K562 (cell line): ENCODE results near the gene RSPH9. TPM values are rescaled to one million over a fixed set of nuclear protein-coding genes. Genes with fewer than 3 reads are reported as not detected.
A peak's percentile ranks its signal among the peaks of the same experiment; 100 is the strongest.

Experiments
- KLF13 ChIP-seq: fragments of 450-650 bp; IDR thresholded peaks from 2 replicates; pipeline ENCODE4 v1.6.1; 2016; ENCODE audit warnings: missing genetic modification characterization, low read depth, mild to moderate bottlenecking, missing compliant biosample characterization, moderate library complexity, borderline replicate concordance
- NRF1 ChIP-seq, 2 experiments: fragments of 450-650 bp; IDR thresholded peaks in 1 of 2; conservative IDR thresholded peaks in 1 of 2; 2 replicates each; pipeline ENCODE4 v1.6.1; 2014; ENCODE audit warnings: mild to moderate bottlenecking in 2 of 2
- PRMT5 ChIP-seq: sonication (generic); formaldehyde crosslinking; IDR thresholded peaks from 2 replicates; pipeline ENCODE4 v1.5.0; 2020; ENCODE audit warnings: missing genetic modification reagents
- SIN3A ChIP-seq, 2 experiments: fragments of 150-350 bp in 1 of 2; IDR thresholded peaks; 2 replicates each; pipeline ENCODE4 v1.6.1; 2011 to 2016; ENCODE audit warnings: borderline replicate concordance in 2 of 2, low read depth in 2 of 2, low read length in 2 of 2, mild to moderate bottlenecking in 2 of 2, moderate library complexity in 2 of 2; ENCODE audit not compliant: control insufficient read depth in 1 of 2
- SP2 ChIP-seq: IDR thresholded peaks from 2 replicates; pipeline ENCODE4 v1.6.1; 2011; ENCODE audit warnings: mild to moderate bottlenecking, low read depth, low read length, moderate library complexity; ENCODE audit not compliant: poor library complexity, severe bottlenecking; ENCODE audit errors: extremely low read depth
- ZFPM2 ChIP-seq: fragments of 250-450 bp; sonication (Bioruptor Pico); IDR thresholded peaks from 2 replicates; pipeline ENCODE4 v1.5.1; 2022; ENCODE audit warnings: mild to moderate bottlenecking
- ZNF436 ChIP-seq: fragments of 250-450, 450-650 bp; sonication (Bioruptor Pico); formaldehyde crosslinking; IDR thresholded peaks from 2 replicates; pipeline ENCODE4 v1.7.0; 2020; ENCODE audit warnings: mild to moderate bottlenecking
- ZNF644 ChIP-seq: fragments of 200-800 bp; sonication (Bioruptor generic); IDR thresholded peaks from 2 replicates; pipeline ENCODE4 v1.6.1; 2016; ENCODE audit warnings: low read depth, missing genetic modification characterization, missing compliant biosample characterization
- ZNF699 ChIP-seq: fragments of 250-450 bp; sonication (Bioruptor Pico); IDR thresholded peaks from 2 replicates; pipeline ENCODE4 v1.8.0; 2021; ENCODE audit warnings: mild to moderate bottlenecking, moderate library complexity; ENCODE audit not compliant: insufficient replicate concordance
- polyA plus RNA-seq, 8 experiments: library from polyadenylated mRNA; depleted of rRNA in 4 of 8; stranded (reverse) in 5 of 8; unstranded in 3 of 8; fragments of >200 nt; fragmentation: Nextera tagmentation in 2 of 8; fragmentation: Illumina TruSeq in 1 of 8; extraction: Ambion mirVana in 2 of 8; extraction: Trizol in 1 of 8; gene quantifications; 2 replicates each; pipeline versions ENCODE4 v1.2.1 to v1.2.3, GENCODE V29; 2011 to 2014; ENCODE audit warnings: inconsistent platforms in 1 of 8, missing spikeins in 1 of 8
- total RNA-seq, 7 experiments: library from RNA; depleted of rRNA in 6 of 7; stranded (reverse); fragments of >200 nt in 6 of 7; fragmentation: Illumina TruSeq in 2 of 7; extraction: Trizol in 2 of 7; gene quantifications; 2 replicates each; pipeline versions ENCODE4 v1.2.1 to v1.2.3, GENCODE V29; 2011 to 2021; ENCODE audit warnings: low replicate concordance in 1 of 7
- TF ChIP-seq, protein P1 (sequence below): fragments of 450-650 bp; IDR thresholded peaks from 2 replicates; pipeline ENCODE4 v1.6.1; 2017; ENCODE audit warnings: antibody characterized with exemption
- TF ChIP-seq, protein P2 (sequence below), 2 experiments: fragments of 450-650 bp in 1 of 2; IDR thresholded peaks; 2 replicates each; pipeline ENCODE4 v1.6.1; 2011 to 2017; ENCODE audit warnings: low read depth in 2 of 2, antibody characterized with exemption in 1 of 2, borderline replicate concordance in 1 of 2, low read length in 1 of 2, mild to moderate bottlenecking in 1 of 2, mixed read lengths in 1 of 2; ENCODE audit not compliant: control insufficient read depth in 1 of 2
- TF ChIP-seq, protein P3 (sequence below): sonication (generic); formaldehyde crosslinking; IDR thresholded peaks from 2 replicates; pipeline ENCODE4 v1.9.0; 2022; ENCODE audit warnings: mild to moderate bottlenecking, missing genetic modification reagents
- TF ChIP-seq, protein P4 (sequence below), 2 experiments: fragments of 450-650 bp; conservative IDR thresholded peaks; 2 replicates each; pipeline ENCODE4 v1.6.1; 2017; ENCODE audit warnings: mild to moderate bottlenecking in 2 of 2, moderate library complexity in 2 of 2

RSPH9 gene
- total and polyA plus RNA-seq, 9 of the 15 experiments (the other 6 are each of a cell fraction or from before 2014, with no cell fraction given) = 0.05 to 0.60 (median 0.39) TPM; not detected in 6

DNA sequence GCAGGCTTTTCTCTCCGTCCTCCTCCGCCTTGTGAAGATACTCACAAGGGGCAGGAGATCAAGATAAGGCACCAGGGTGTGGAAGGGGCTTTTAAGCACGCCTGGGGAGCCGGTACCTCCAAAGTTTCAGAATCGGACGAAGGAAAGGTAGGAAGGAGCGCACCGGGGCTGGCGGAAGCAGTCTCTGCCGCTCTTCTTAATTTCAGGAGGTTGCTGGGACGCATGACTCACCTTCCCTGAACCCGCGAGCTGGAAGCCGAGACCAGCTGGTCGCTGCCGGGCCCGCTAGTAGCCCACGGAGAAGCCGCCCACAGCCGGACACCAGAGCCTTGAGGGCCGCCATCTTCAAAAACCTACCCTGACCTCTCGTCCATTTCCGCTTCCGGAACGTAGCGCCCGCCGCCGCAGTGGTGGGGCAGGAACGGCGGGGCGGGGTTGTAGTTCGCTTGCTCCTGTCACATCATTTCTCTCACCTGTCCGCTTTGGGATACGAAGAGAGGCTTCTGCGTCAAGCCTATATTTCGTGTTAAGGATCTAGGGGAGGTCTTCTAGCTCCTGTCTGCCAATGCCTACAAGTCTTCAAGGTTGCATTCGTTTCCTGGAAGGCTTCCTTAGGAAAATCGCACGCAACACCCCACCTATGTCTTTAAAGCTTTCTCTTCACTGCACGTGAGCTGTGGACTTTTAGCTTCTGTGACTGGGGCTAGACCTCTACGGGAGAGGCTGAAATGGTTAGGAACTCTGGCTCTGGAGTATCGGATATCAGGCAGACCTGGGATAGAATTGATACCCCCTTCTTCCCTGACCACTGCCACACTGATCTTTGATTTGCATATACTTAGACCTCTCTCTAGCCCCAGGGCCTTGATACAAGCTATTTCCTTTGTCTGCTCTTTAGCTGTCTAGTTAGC lies 42.9 kb downstream of the RSPH9 start, which contains the start of gene MRPS18A (continued):
- TF ChIP-seq KLF13 (tag) (0 out of 2 replicates have a peak, but pooled peaks have one; percentile 26), ZNF699 (CRISPR knock-in tag) (no peak), NRF1 (conservative IDR thresholded peaks at IDR 0.05 in 1 of 2, IDR thresholded peaks at IDR 0.05 in 1 of 2) (peak; percentile 59 to 63), ZNF436 (CRISPR knock-in tag) (no peak), SP2 (peak; percentile 22), ZNF644 (tag) (0 out of 2 replicates have a peak, but pooled peaks have one; percentile 34), PRMT5 (CRISPR knock-in tag) (no peak), ZFPM2 (no peak), SIN3A (IDR thresholded peaks at IDR 0.05; ENCODE audit: borderline replicate concordance in 2 of 2, control insufficient read depth in 1 of 2, low read depth in 2 of 2, low read length in 2 of 2) (peak; percentile 74 to 82; a peak in 3 of 4 replicates)
- TF ChIP-seq, protein P1, sequence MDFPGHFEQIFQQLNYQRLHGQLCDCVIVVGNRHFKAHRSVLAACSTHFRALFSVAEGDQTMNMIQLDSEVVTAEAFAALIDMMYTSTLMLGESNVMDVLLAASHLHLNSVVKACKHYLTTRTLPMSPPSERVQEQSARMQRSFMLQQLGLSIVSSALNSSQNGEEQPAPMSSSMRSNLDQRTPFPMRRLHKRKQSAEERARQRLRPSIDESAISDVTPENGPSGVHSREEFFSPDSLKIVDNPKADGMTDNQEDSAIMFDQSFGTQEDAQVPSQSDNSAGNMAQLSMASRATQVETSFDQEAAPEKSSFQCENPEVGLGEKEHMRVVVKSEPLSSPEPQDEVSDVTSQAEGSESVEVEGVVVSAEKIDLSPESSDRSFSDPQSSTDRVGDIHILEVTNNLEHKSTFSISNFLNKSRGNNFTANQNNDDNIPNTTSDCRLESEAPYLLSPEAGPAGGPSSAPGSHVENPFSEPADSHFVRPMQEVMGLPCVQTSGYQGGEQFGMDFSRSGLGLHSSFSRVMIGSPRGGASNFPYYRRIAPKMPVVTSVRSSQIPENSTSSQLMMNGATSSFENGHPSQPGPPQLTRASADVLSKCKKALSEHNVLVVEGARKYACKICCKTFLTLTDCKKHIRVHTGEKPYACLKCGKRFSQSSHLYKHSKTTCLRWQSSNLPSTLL = no peak
- TF ChIP-seq, protein P2, sequence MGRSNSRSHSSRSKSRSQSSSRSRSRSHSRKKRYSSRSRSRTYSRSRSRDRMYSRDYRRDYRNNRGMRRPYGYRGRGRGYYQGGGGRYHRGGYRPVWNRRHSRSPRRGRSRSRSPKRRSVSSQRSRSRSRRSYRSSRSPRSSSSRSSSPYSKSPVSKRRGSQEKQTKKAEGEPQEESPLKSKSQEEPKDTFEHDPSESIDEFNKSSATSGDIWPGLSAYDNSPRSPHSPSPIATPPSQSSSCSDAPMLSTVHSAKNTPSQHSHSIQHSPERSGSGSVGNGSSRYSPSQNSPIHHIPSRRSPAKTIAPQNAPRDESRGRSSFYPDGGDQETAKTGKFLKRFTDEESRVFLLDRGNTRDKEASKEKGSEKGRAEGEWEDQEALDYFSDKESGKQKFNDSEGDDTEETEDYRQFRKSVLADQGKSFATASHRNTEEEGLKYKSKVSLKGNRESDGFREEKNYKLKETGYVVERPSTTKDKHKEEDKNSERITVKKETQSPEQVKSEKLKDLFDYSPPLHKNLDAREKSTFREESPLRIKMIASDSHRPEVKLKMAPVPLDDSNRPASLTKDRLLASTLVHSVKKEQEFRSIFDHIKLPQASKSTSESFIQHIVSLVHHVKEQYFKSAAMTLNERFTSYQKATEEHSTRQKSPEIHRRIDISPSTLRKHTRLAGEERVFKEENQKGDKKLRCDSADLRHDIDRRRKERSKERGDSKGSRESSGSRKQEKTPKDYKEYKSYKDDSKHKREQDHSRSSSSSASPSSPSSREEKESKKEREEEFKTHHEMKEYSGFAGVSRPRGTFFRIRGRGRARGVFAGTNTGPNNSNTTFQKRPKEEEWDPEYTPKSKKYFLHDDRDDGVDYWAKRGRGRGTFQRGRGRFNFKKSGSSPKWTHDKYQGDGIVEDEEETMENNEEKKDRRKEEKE (IDR thresholded peaks at IDR 0.05; ENCODE audit: borderline replicate concordance in 1 of 2, control insufficient read depth in 1 of 2, low read depth in 2 of 2, low read length in 1 of 2) = 0 out of 4 replicates have a peak, but pooled peaks of 1 of the 2 experiments have one; percentile 33
- TF ChIP-seq, protein P3, sequence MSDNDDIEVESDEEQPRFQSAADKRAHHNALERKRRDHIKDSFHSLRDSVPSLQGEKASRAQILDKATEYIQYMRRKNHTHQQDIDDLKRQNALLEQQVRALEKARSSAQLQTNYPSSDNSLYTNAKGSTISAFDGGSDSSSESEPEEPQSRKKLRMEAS = peak; percentile 41
- TF ChIP-seq, protein P4, sequence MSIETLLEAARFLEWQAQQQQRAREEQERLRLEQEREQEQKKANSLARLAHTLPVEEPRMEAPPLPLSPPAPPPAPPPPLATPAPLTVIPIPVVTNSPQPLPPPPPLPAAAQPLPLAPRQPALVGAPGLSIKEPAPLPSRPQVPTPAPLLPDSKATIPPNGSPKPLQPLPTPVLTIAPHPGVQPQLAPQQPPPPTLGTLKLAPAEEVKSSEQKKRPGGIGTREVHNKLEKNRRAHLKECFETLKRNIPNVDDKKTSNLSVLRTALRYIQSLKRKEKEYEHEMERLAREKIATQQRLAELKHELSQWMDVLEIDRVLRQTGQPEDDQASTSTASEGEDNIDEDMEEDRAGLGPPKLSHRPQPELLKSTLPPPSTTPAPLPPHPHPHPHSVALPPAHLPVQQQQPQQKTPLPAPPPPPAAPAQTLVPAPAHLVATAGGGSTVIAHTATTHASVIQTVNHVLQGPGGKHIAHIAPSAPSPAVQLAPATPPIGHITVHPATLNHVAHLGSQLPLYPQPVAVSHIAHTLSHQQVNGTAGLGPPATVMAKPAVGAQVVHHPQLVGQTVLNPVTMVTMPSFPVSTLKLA (conservative IDR thresholded peaks at IDR 0.05) = peak in 1 of 2 experiments; percentile 80; a peak in 2 of 4 replicates
